ENCODE results near the gene ATP9B. TPM values are rescaled to one million over a fixed set of nuclear protein-coding genes. Genes with fewer than 3 reads are reported as not detected.

ATP9B gene
- polyA plus RNA-seq, 3 donors: 7.2 to 20.3 (median 14.0) TPM

GRCh38 chr18:79397247-79397829 lies 328.1 kb downstream of the ATP9B start:
- TF ChIP-seq CTCF (IDR thresholded peaks at IDR 0.05): no peak
- peaks cover 34% of the 10 kb centered on the region for H3K4me1 Mint-ChIP-seq
- Histone ChIP-seq H3K9ac (ENCODE audit: insufficient read depth, low read length, poor library complexity, severe bottlenecking) (no peak overlapping the region), H2AFZ (ENCODE audit: insufficient read depth, low read depth, low read length, poor library complexity, severe bottlenecking) (no peak overlapping the region), H3K4me3 (replicated peaks in 1 of 3; ENCODE audit: low read depth in 2 of 3, low read length in 3 of 3) (peak overlapping the region in 1 of 3 experiments; percentile 58), H3K9me3 (replicated peaks in 1 of 2; ENCODE audit: control insufficient read depth in 1 of 2, insufficient read depth in 1 of 2, low read length in 2 of 2) (peaks cover 0 to under 1% of the 10 kb centered on the region in 2 donors), H3K4me2 (replicated peaks; ENCODE audit: extremely low read depth, low read length, poor library complexity, severe bottlenecking) (peak overlapping the region; percentile 65), H3K27ac (ENCODE audit: low read depth in 1 of 2, low read length in 2 of 2) (no peak overlapping the region), H4K20me1 (ENCODE audit: insufficient read depth, low read length) (peaks cover 11% of the 10 kb centered on the region), H3K27me3 (ENCODE audit: control insufficient read depth in 2 of 2, insufficient read depth in 2 of 2, low read length in 2 of 2) (peaks cover 27 to 52% of the 10 kb centered on the region in 2 donors), H3K79me2 (ENCODE audit: insufficient read depth, low read length) (peaks cover 10% of the 10 kb centered on the region), H3K4me1 (ENCODE audit: control insufficient read depth in 1 of 2, insufficient read depth in 2 of 2, low read length in 2 of 2) (peaks cover 42 to 67% of the 10 kb centered on the region in 2 donors), H3K36me3 (replicated peaks in 1 of 2; ENCODE audit: control insufficient read depth in 1 of 2, insufficient read depth in 2 of 2, low read length in 2 of 2) (no peaks in the 10 kb centered on the region)
- H3K36me3 Mint-ChIP-seq: peaks cover 12 to 20% of the 10 kb centered on the region in 2 donors
- 97% methylated on average over 18 of the region's 27 CpGs for WGBS (ENCODE audit: insufficient coverage)
- DNase-seq: no peak
- no peak overlapping the region for H3K27ac Mint-ChIP-seq
- peaks cover 47 to 68% (median 57%) of the 10 kb centered on the region in 3 donors for H3K27me3 Mint-ChIP-seq (ENCODE audit: low read depth in 3 of 3)
- peak overlapping the region in 1 of 2 donors; percentile 92 for H3K4me3 Mint-ChIP-seq
- intact Hi-C loops (cut with micrococcal nuclease): loop anchor here in 1 of 2 donors (10.0 kb wide), 1 partner anchor 277 kb away; the partner anchor contains the start of gene CTDP1
- H3K9me3 Mint-ChIP-seq: peaks cover 0 to 14% (median 7%) of the 10 kb centered on the region in 7 donors

- 89% methylated on average over 35 of the region's 38 CpGs for WGBS (ENCODE audit: insufficient coverage)
- Histone ChIP-seq H2AFZ (ENCODE audit: insufficient read depth, low read depth, low read length, poor library complexity, severe bottlenecking) (no peak overlapping the region), H3K36me3 (replicated peaks in 1 of 2; ENCODE audit: control insufficient read depth in 1 of 2, insufficient read depth in 2 of 2, low read length in 2 of 2) (no peaks in the 10 kb centered on the region), H3K4me3 (replicated peaks in 1 of 3; ENCODE audit: low read depth in 2 of 3, low read length in 3 of 3) (peak overlapping the region in 1 of 3 experiments; percentile 77), H4K20me1 (ENCODE audit: insufficient read depth, low read length) (peaks cover 16% of the 10 kb centered on the region), H3K9ac (ENCODE audit: insufficient read depth, low read length, poor library complexity, severe bottlenecking) (no peak overlapping the region), H3K4me2 (replicated peaks; ENCODE audit: extremely low read depth, low read length, poor library complexity, severe bottlenecking) (no peak overlapping the region), H3K4me1 (ENCODE audit: control insufficient read depth in 1 of 2, insufficient read depth in 2 of 2, low read length in 2 of 2) (peaks cover 47 to 69% of the 10 kb centered on the region in 2 donors), H3K27me3 (ENCODE audit: control insufficient read depth in 2 of 2, insufficient read depth in 2 of 2, low read length in 2 of 2) (peaks cover 19 to 44% of the 10 kb centered on the region in 2 donors), H3K27ac (ENCODE audit: low read depth in 1 of 2, low read length in 2 of 2) (no peak overlapping the region), H3K9me3 (replicated peaks in 1 of 2; ENCODE audit: control insufficient read depth in 1 of 2, insufficient read depth in 1 of 2, low read length in 2 of 2) (no peaks in the 10 kb centered on the region), H3K79me2 (ENCODE audit: insufficient read depth, low read length) (peaks cover 10% of the 10 kb centered on the region)
- no peak for DNase-seq
- Mint-ChIP-seq H3K27me3 (ENCODE audit: low read depth in 3 of 3) (peaks cover 40 to 62% (median 50%) of the 10 kb centered on the region in 3 donors), H3K36me3 (peaks cover 9 to 23% of the 10 kb centered on the region in 2 donors), H3K4me3 (peak overlapping the region; percentile 68 to 92), H3K4me1 (peaks cover 38% of the 10 kb centered on the region), H3K9me3 (peaks cover 0 to 12% (median 2%) of the 10 kb centered on the region in 7 donors), H3K27ac (peak overlapping the region in 1 of 7 donors; percentile 6)
- TF ChIP-seq CTCF (IDR thresholded peaks at IDR 0.05): no peak
- intact Hi-C loops (cut with micrococcal nuclease): loop anchor here in 1 of 2 donors (10.0 kb wide), 1 partner anchor 277 kb away; the partner anchor contains the start of gene CTDP1
These were observed 328.9 kb downstream of the ATP9B start for GRCh38 chr18:79397830-79398761.

All from CD14-positive monocyte (primary cell).